ENCODE results near the gene GPR31. TPM values are rescaled to one million over a fixed set of nuclear protein-coding genes. Genes with fewer than 3 reads are reported as not detected.

Gene GPR31
- total RNA-seq, 1 donor from 2014 or later, result not detected

DNA sequence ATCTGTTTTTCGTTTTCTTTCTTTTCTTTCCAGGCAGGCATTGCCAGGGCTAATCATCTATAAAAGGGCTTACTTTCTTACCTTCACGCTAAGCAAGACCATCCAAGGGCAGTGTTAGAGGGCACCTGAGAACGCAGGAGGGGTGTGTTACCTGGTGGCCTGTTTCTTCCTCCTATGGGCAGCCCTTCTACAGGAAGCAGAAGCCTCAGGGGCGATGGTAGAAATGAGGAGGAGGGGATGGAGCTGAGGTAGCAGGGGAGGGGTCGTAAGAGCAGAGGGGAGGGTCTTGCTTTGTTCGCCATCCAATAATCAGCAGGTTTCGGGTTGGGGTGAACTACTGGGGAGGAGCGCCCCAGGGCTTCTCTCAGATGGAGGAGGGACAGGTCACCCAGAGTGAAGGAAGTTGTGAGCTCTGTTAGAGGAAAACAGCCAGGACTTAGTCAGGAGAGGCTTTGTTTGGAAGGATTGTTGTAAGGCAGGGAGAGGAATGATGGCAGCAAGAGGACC, 36.4 kb downstream of the GPR31 start:
- TF ChIP-seq, protein P1, sequence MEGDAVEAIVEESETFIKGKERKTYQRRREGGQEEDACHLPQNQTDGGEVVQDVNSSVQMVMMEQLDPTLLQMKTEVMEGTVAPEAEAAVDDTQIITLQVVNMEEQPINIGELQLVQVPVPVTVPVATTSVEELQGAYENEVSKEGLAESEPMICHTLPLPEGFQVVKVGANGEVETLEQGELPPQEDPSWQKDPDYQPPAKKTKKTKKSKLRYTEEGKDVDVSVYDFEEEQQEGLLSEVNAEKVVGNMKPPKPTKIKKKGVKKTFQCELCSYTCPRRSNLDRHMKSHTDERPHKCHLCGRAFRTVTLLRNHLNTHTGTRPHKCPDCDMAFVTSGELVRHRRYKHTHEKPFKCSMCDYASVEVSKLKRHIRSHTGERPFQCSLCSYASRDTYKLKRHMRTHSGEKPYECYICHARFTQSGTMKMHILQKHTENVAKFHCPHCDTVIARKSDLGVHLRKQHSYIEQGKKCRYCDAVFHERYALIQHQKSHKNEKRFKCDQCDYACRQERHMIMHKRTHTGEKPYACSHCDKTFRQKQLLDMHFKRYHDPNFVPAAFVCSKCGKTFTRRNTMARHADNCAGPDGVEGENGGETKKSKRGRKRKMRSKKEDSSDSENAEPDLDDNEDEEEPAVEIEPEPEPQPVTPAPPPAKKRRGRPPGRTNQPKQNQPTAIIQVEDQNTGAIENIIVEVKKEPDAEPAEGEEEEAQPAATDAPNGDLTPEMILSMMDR (IDR thresholded peaks at IDR 0.05; ENCODE audit: unreplicated experiment), result no peak
- Mint-ChIP-seq H3K9me3 (no peaks in the 10 kb centered on the region), H3K4me3 (no peak overlapping the region), H3K4me1 (peaks cover 10% of the 10 kb centered on the region), H3K27me3 (ENCODE audit: low read depth) (no peaks in the 10 kb centered on the region), H3K36me3 (no peaks in the 10 kb centered on the region), H3K27ac (no peak overlapping the region)
- no peak for DNase-seq (ENCODE audit: low spot score in 2 of 2, unreplicated experiment in 2 of 2)

DNA sequence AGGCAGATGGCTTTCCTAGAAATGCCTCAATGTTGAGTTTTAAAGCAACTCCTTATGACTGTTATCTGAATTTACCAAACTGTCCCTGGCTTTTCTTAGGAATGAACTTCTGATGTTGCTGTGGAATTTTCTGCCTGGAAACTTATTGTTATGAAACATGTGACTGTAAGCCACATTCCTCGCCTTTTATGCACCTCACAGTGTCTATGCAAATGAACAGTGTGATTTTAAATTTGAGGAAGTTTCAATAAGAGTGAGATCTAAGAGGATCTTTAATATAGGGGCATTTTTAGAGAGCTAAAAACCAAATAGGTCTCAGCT, 37.2 kb downstream of the GPR31 start:
- Mint-ChIP-seq H3K36me3 (no peaks in the 10 kb centered on the region), H3K9me3 (no peaks in the 10 kb centered on the region), H3K27ac (no peak overlapping the region), H3K4me3 (no peak overlapping the region), H3K27me3 (ENCODE audit: low read depth) (no peaks in the 10 kb centered on the region), H3K4me1 (peaks cover 17% of the 10 kb centered on the region)
- DNase-seq (ENCODE audit: low spot score in 2 of 2, unreplicated experiment in 2 of 2), result no peak
- TF ChIP-seq, protein P1 (IDR thresholded peaks at IDR 0.05; ENCODE audit: unreplicated experiment), result no peak

DNA sequence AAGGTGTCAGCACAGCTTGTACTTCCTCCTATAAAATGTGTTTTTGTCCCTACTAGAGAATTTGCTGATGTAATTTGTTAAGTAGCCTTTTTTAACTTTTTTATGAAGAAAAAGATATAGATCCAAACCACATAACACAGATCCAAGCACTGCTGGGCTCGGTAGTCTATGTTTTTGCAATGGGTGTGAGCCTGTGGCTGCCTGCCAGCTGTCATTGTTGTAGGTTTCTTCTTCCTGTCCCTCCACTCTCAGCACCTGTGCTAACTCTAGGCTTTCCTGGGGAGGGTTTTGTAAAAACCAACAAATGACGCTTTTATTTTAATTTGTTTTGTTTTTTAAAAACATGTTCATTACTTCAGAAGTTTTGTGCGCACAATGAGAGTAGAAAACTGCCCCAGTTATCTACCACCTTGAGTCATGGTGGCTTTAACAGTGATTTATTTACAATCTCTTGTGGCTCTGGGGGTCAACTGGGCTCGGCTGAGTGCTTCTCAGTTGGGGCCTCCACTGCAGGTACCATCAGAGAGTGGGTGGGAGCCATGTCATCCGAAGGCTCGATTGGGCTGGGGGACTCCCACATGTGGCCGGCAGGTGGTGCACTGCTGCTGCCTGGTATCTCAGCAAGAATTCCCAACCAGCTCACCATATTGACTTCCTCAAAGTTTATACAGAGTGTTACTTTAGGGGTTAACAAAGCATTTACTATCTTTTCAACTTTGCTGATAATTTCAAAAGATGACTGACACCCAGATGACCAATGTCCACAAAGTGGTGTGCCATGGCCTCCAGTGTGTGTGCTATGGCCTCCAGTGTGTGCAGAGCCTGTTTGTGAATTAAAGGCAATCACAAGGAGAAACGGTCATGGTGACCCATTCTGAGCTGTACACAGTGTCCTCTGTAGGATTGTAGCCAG, 37.9 kb downstream of the GPR31 start:
- no peak for DNase-seq (ENCODE audit: low spot score in 2 of 2, unreplicated experiment in 2 of 2)
- H3K9me3 Mint-ChIP-seq, result no peaks in the 10 kb centered on the region
- H3K27ac Mint-ChIP-seq, result no peak overlapping the region
- TF ChIP-seq, protein P1 (IDR thresholded peaks at IDR 0.05; ENCODE audit: unreplicated experiment), result no peak
- no peaks in the 10 kb centered on the region for H3K36me3 Mint-ChIP-seq
- peaks cover 22% of the 10 kb centered on the region for H3K4me1 Mint-ChIP-seq
- no peaks in the 10 kb centered on the region for H3K27me3 Mint-ChIP-seq (ENCODE audit: low read depth)
- no peak overlapping the region for H3K4me3 Mint-ChIP-seq

DNA sequence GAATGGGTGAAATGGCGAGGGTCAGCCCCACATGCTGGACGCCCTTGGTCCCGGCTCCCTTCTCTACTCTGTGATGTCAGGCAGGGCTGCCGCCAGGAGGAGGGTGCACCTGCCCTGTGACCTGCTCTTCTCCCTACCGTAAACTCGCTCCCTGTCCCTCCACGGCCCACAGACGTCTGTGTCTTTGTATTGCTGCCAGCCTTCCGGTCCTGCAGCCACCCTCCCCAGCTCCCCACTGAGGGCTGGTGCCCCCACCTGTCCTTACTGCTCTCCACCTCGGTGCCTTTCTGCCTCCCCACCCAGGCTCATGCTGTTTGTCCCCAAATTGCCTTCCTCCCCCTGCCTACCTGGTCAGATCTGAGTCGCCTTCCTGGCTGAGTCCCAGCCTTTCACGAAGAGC, 38.9 kb downstream of the GPR31 start:
- TF ChIP-seq, protein P1 (IDR thresholded peaks at IDR 0.05; ENCODE audit: unreplicated experiment), result no peak
- Mint-ChIP-seq H3K27me3 (ENCODE audit: low read depth) (peaks cover under 1% of the 10 kb centered on the region), H3K27ac (no peak overlapping the region), H3K4me3 (no peak overlapping the region), H3K36me3 (no peaks in the 10 kb centered on the region), H3K4me1 (peaks cover 26% of the 10 kb centered on the region), H3K9me3 (no peaks in the 10 kb centered on the region)
- DNase-seq (ENCODE audit: low spot score in 2 of 2, unreplicated experiment in 2 of 2), result no peak

DNA sequence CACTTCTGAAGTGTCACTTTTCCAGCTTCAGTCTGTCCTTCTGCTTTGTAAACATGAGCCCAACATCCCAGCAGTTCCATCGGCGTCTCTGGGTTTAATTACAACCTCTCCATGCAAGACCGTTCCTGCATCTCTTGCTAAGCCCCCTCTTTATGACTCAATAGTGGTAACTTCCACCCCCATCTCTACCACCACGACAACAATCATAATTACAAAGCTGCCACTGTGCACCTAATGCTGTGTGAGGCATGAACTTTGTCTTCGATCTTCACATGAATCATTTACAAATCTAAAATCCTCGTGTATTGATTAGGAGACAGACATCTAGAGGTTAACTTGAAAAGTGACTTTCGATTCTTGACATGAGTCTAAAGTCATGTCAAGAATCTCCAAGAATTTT, 39.8 kb downstream of the GPR31 start:
- DNase-seq (ENCODE audit: low spot score in 2 of 2, unreplicated experiment in 2 of 2), result no peak
- no peak overlapping the region for H3K4me3 Mint-ChIP-seq
- TF ChIP-seq, protein P1 (IDR thresholded peaks at IDR 0.05; ENCODE audit: unreplicated experiment), result no peak
- no peaks in the 10 kb centered on the region for H3K9me3 Mint-ChIP-seq
- peaks cover 4% of the 10 kb centered on the region for H3K27me3 Mint-ChIP-seq (ENCODE audit: low read depth)
- peaks cover 29% of the 10 kb centered on the region for H3K4me1 Mint-ChIP-seq
- H3K36me3 Mint-ChIP-seq, result no peaks in the 10 kb centered on the region
- no peak overlapping the region for H3K27ac Mint-ChIP-seq

Data from mesothelial cell of epicardium (in vitro differentiated cells).